AG04450 (cell line): Measurements from ENCODE around the gene CCDC141. TPM values are rescaled to one million over a fixed set of nuclear protein-coding genes. Genes with fewer than 3 reads are reported as not detected.

ENCODE experiments used
- CTCF ChIA-PET: fragments of 300-600, 350-600 bp; formaldehyde crosslinking; extraction: SDS; loops from one replicate; lab custom pipeline; 2022; ENCODE audit warnings: antibody characterized with exemption, inconsistent platforms; lab: Charles Lee
- POLR2A ChIA-PET: fragments of 350-600 bp; formaldehyde crosslinking; extraction: SDS; loops from one replicate; lab custom pipeline; 2021; ENCODE audit warnings: antibody characterized with exemption, inconsistent platforms; lab: Yijun Ruan, JAX
- DNase-seq: peaks from one replicate; pipeline ENCODE4 v3.0.0-alpha.2; 2011; ENCODE audit warnings: low read depth, low spot score
- H3K27ac ChIP-seq: one replicate; pipeline ENCODE4 v1.5.1; 2012; ENCODE audit warnings: low read depth, low read length, control low read depth
- H3K27me3 ChIP-seq: one replicate; pipeline ENCODE4 v1.6.0; 2012; ENCODE audit warnings: low read length; ENCODE audit not compliant: control insufficient read depth, insufficient read depth
- H3K4me3 ChIP-seq: 2 replicates; pipeline ENCODE4 v1.5.1; 2011; ENCODE audit warnings: mild to moderate bottlenecking, low read depth, low read length, control low read depth
- H3K9me3 ChIP-seq: 2 replicates; pipeline ENCODE4 v1.5.1; 2012; ENCODE audit warnings: low read length; ENCODE audit not compliant: control insufficient read depth, insufficient read depth
- polyA plus RNA-seq: library from polyadenylated mRNA; depleted of rRNA; stranded (reverse); fragments of >200 nt; gene quantifications from 2 replicates; pipeline ENCODE4 v1.2.3, GENCODE V29; 2011
- TF ChIP-seq, protein P1 (sequence below): IDR thresholded peaks from 2 replicates; pipeline ENCODE4 v1.5.1; 2011; ENCODE audit warnings: low read depth, low read length, control low read depth, inconsistent platforms

CCDC141 gene
- polyA plus RNA-seq, 1 experiment = not detected

GRCh38 chr2:178927173-178927572 lies 122.8 kb downstream of the CCDC141 start:
- Histone ChIP-seq H3K9me3 (no peaks in the 10 kb centered on the region), H3K4me3 (no peak overlapping the region), H3K27me3 (no peaks in the 10 kb centered on the region), H3K27ac (no peak overlapping the region)
- TF ChIP-seq, protein P1, sequence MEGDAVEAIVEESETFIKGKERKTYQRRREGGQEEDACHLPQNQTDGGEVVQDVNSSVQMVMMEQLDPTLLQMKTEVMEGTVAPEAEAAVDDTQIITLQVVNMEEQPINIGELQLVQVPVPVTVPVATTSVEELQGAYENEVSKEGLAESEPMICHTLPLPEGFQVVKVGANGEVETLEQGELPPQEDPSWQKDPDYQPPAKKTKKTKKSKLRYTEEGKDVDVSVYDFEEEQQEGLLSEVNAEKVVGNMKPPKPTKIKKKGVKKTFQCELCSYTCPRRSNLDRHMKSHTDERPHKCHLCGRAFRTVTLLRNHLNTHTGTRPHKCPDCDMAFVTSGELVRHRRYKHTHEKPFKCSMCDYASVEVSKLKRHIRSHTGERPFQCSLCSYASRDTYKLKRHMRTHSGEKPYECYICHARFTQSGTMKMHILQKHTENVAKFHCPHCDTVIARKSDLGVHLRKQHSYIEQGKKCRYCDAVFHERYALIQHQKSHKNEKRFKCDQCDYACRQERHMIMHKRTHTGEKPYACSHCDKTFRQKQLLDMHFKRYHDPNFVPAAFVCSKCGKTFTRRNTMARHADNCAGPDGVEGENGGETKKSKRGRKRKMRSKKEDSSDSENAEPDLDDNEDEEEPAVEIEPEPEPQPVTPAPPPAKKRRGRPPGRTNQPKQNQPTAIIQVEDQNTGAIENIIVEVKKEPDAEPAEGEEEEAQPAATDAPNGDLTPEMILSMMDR = no peak
- no peak for DNase-seq
- CTCF ChIA-PET = interaction anchor here (0.8 to 1.7 kb wide), 4 partner anchors 12 to 166 kb away, joined by 3 to 6 read pairs (median 5); no protein-coding TSS in a partner anchor
- POLR2A ChIA-PET = no interaction called here

GRCh38 chr2:178924817-178925216 lies 125.1 kb downstream of the CCDC141 start:
- POLR2A ChIA-PET = no interaction called here
- no peak for DNase-seq
- Histone ChIP-seq H3K4me3 (no peak overlapping the region), H3K27me3 (no peaks in the 10 kb centered on the region), H3K27ac (no peak overlapping the region), H3K9me3 (no peaks in the 10 kb centered on the region)
- TF ChIP-seq, protein P1 = no peak
- CTCF ChIA-PET = no interaction called here

- H3K27ac ChIP-seq = no peak overlapping the region
- DNase-seq = no peak
- no peak overlapping the region for H3K4me3 ChIP-seq
- ChIA-PET CTCF (no interaction called here), POLR2A (no interaction called here)
- TF ChIP-seq, protein P1 = no peak
- H3K9me3 ChIP-seq = no peaks in the 10 kb centered on the region
- no peaks in the 10 kb centered on the region for H3K27me3 ChIP-seq
These were observed 126.4 kb downstream of the CCDC141 start for GRCh38 chr2:178923546-178923945.

DNA sequence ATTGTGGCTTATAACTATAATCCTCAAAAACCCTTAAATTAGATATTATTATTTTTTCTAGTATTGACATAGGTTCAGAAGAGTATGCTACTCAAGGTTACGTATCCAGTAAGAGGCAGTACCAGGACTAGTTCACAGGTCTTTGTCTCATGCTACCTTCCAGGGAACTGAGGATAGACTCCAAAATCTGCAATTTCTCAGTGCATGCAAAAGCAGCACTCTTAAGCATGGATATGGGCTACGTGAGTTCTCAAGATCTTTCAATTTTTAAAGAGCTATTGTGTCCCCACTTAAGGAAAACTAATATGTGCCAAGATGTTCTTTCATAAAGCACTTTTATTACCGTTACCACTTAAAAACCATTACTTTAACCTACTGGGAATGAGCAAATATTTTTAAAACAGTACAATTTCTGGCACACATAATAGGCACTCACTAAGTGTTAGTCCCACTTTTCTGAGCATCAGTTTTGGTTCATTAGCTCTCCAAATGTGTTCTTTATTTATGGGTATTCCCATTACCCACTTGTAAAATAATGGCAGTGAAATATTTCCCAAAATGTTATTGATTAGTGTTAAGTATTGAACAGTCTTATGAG lies 128.9 kb downstream of the CCDC141 start:
- POLR2A ChIA-PET = no interaction called here
- Histone ChIP-seq H3K9me3 (no peaks in the 10 kb centered on the region), H3K4me3 (no peak overlapping the region), H3K27me3 (no peaks in the 10 kb centered on the region), H3K27ac (no peak overlapping the region)
- no peak for DNase-seq
- CTCF ChIA-PET = interaction anchor here (0.8 to 1.1 kb wide), 2 partner anchors 11 to 159 kb away, joined by 3 read pairs; no protein-coding TSS in a partner anchor
- TF ChIP-seq, protein P1 = no peak

DNA sequence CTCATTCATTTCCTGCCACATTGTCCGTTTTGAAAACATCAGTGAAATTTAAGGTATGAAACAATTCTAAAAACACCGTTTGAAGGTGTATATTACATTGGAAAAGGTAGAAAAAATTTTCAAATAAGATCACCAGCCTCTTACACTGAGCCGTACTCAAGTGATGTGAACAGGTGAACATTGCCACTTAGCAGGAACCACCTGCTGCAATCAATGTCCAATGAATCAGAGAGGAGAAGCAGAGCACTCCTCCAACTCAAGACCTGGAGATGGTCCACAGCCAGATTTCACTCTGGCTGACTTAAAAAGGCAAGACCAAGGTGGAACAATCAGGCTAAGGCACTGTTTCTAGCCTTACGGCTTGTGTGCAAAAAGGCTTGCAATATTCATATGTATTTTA lies 132.4 kb downstream of the CCDC141 start:
- H3K4me3 ChIP-seq = no peak overlapping the region
- H3K9me3 ChIP-seq = no peaks in the 10 kb centered on the region
- ChIA-PET CTCF (interaction anchor here (0.8 to 3.3 kb wide), 2 partner anchors 26 to 123 kb away, joined by 3 to 37 read pairs; no protein-coding TSS in a partner anchor), POLR2A (no interaction called here)
- DNase-seq = no peak
- TF ChIP-seq, protein P1 = no peak
- H3K27me3 ChIP-seq = no peaks in the 10 kb centered on the region
- no peak overlapping the region for H3K27ac ChIP-seq
